Astrocyte (in vitro differentiated cells and primary cell): ENCODE results near the gene PRX. TPM values are rescaled to one million over a fixed set of nuclear protein-coding genes. Genes with fewer than 3 reads are reported as not detected.

Experiments used
- DNase-seq: peaks from one replicate; pipeline ENCODE4 v3.0.0-alpha.2; 2010; ENCODE audit warnings: low read depth
- FAIRE-seq: peaks from 2 replicates; lab custom pipeline; 2011; peaks lifted over from hg19 to GRCh38; lab: Jason Lieb, UNC
- H2AFZ ChIP-seq: 2 replicates; pipeline ENCODE4 v1.6.0; 2012; ENCODE audit warnings: low read depth, low read length, inconsistent platforms
- H3K27ac ChIP-seq: 2 replicates; pipeline ENCODE4 v1.5.1; 2011; ENCODE audit warnings: low read depth, low read length, inconsistent platforms
- H3K27me3 ChIP-seq: 2 replicates; pipeline ENCODE4 v1.6.0; 2011; ENCODE audit warnings: low read length, inconsistent platforms; ENCODE audit not compliant: insufficient read depth
- H3K36me3 ChIP-seq: 2 replicates; pipeline ENCODE4 v1.5.1; 2011; ENCODE audit warnings: low read length, inconsistent platforms; ENCODE audit not compliant: insufficient read depth
- H3K4me1 ChIP-seq: 2 replicates; pipeline ENCODE4 v1.5.1; 2011; ENCODE audit warnings: low read length, inconsistent platforms; ENCODE audit not compliant: insufficient read depth
- H3K4me2 ChIP-seq: 2 replicates; pipeline ENCODE4 v1.6.0; 2012; ENCODE audit warnings: low read length, inconsistent platforms
- H3K4me3 ChIP-seq: 2 replicates; pipeline ENCODE4 v1.5.1; 2011; ENCODE audit warnings: low read depth, mild to moderate bottlenecking, low read length, inconsistent platforms; ENCODE audit not compliant: insufficient read depth
- H3K79me2 ChIP-seq: 2 replicates; pipeline ENCODE4 v1.6.0; 2012; ENCODE audit warnings: mild to moderate bottlenecking, low read length, inconsistent platforms; ENCODE audit not compliant: insufficient read depth
- H3K9ac ChIP-seq: 2 replicates; pipeline ENCODE4 v1.6.0; 2012; ENCODE audit warnings: mild to moderate bottlenecking, low read length, inconsistent platforms
- H3K9me3 ChIP-seq: 2 replicates; pipeline ENCODE4 v1.5.1; 2012; ENCODE audit warnings: low read depth, mild to moderate bottlenecking, low read length, inconsistent platforms; ENCODE audit not compliant: insufficient read depth
- H4K20me1 ChIP-seq: 2 replicates; pipeline ENCODE4 v1.6.0; 2012; ENCODE audit warnings: low read length, inconsistent platforms; ENCODE audit not compliant: insufficient read depth
- H3K27ac Mint-ChIP-seq: one replicate; pipeline ENCODE4 v1.8.0; 2021; ENCODE audit warnings: mild to moderate bottlenecking, mixed read lengths; ENCODE audit not compliant: unreplicated experiment
- H3K27me3 Mint-ChIP-seq: one replicate; pipeline ENCODE4 v1.8.0; 2021; ENCODE audit warnings: low read depth, mixed read lengths; ENCODE audit not compliant: unreplicated experiment
- H3K36me3 Mint-ChIP-seq: one replicate; pipeline ENCODE4 v1.8.0; 2021; ENCODE audit warnings: low read depth, mixed read lengths; ENCODE audit not compliant: unreplicated experiment
- H3K4me1 Mint-ChIP-seq: one replicate; pipeline ENCODE4 v1.8.0; 2021; ENCODE audit warnings: low read depth, mixed read lengths; ENCODE audit not compliant: unreplicated experiment
- H3K4me3 Mint-ChIP-seq: one replicate; pipeline ENCODE4 v1.8.0; 2021; ENCODE audit warnings: mild to moderate bottlenecking, moderate library complexity, mixed read lengths; ENCODE audit not compliant: unreplicated experiment
- H3K9me3 Mint-ChIP-seq: one replicate; pipeline ENCODE4 v1.8.0; 2021; ENCODE audit warnings: mild to moderate bottlenecking, mixed read lengths; ENCODE audit not compliant: unreplicated experiment
- CTCF ChIP-seq: IDR thresholded peaks from 2 replicates; pipeline ENCODE4 v1.5.1; 2011; ENCODE audit warnings: low read depth, mild to moderate bottlenecking, inconsistent platforms, low read length, moderate library complexity; ENCODE audit not compliant: insufficient read depth
- EZH2 ChIP-seq: IDR thresholded peaks from 2 replicates; pipeline ENCODE4 v1.6.1; 2012; ENCODE audit warnings: mild to moderate bottlenecking, low read length, inconsistent platforms; ENCODE audit not compliant: insufficient read depth
- total RNA-seq: library from RNA; stranded (reverse); gene quantifications from 2 replicates; pipeline ENCODE4 v1.2.1, GENCODE V29; 2021

The PRX gene
- total RNA-seq, 1 donor from 2014 or later: 1.5 TPM

- FAIRE-seq (no peak), DNase-seq (no peak)
- H3K27me3 ChIP-seq: no peaks in the 10 kb centered on the region
- H3K9ac ChIP-seq: no peak overlapping the region
- peaks cover 3% of the 10 kb centered on the region for H3K36me3 ChIP-seq
- no peaks in the 10 kb centered on the region for H3K9me3 ChIP-seq
- peaks cover 2% of the 10 kb centered on the region for H3K27me3 Mint-ChIP-seq
- H3K9me3 Mint-ChIP-seq: no peaks in the 10 kb centered on the region
- H3K4me1 Mint-ChIP-seq: peaks cover 14% of the 10 kb centered on the region
- H3K27ac Mint-ChIP-seq: no peak overlapping the region
- peaks cover 16% of the 10 kb centered on the region for H3K4me1 ChIP-seq
- no peak overlapping the region for H3K4me3 ChIP-seq
- H3K4me2 ChIP-seq: no peak overlapping the region
- H3K79me2 ChIP-seq: peaks cover 26% of the 10 kb centered on the region
- peaks cover 16% of the 10 kb centered on the region for H4K20me1 ChIP-seq
- TF ChIP-seq EZH2 (no peak), CTCF (no peak)
- H3K4me3 Mint-ChIP-seq: no peak overlapping the region
- H3K36me3 Mint-ChIP-seq: peaks cover 8% of the 10 kb centered on the region
- H3K27ac ChIP-seq: no peak overlapping the region
- H2AFZ ChIP-seq: no peak overlapping the region
Observed at GRCh38 chr19:40446263-40446784, 33.1 kb upstream of the PRX start.

- no peak for DNase-seq
Observed at GRCh38 chr19:40445780-40446262, 32.6 kb upstream of the PRX start.

More at GRCh38 chr19:40445780-40446262, 32.6 kb upstream of the PRX start:
- no peak overlapping the region for H2AFZ ChIP-seq
- H3K4me3 ChIP-seq: no peak overlapping the region
- H3K27me3 ChIP-seq: no peaks in the 10 kb centered on the region
- Mint-ChIP-seq H3K4me1 (peaks cover 19% of the 10 kb centered on the region), H3K27ac (no peak overlapping the region), H3K27me3 (peaks cover under 1% of the 10 kb centered on the region), H3K9me3 (no peaks in the 10 kb centered on the region), H3K36me3 (peaks cover 12% of the 10 kb centered on the region), H3K4me3 (peak overlapping the region; percentile 75)
- H3K36me3 ChIP-seq: peaks cover 8% of the 10 kb centered on the region
- H3K9ac ChIP-seq: no peak overlapping the region
- TF ChIP-seq CTCF (no peak), EZH2 (no peak)
- H3K9me3 ChIP-seq: no peaks in the 10 kb centered on the region
- peaks cover 21% of the 10 kb centered on the region for H4K20me1 ChIP-seq
- H3K4me1 ChIP-seq: peaks cover 16% of the 10 kb centered on the region
- H3K79me2 ChIP-seq: peaks cover 32% of the 10 kb centered on the region
- H3K4me2 ChIP-seq: no peak overlapping the region
- no peak overlapping the region for H3K27ac ChIP-seq
- no peak for FAIRE-seq
